Karpas-422 (cell line): ENCODE results near the gene C16orf78. TPM values are rescaled to one million over a fixed set of nuclear protein-coding genes. Genes with fewer than 3 reads are reported as not detected.
A peak's percentile ranks its signal among the peaks of the same experiment; 100 is the strongest.

ENCODE experiments used
- DNase-seq: peaks from one replicate; pipeline ENCODE4 v3.0.0-alpha.2; 2015
- H2AFZ ChIP-seq: fragments of 200-600 bp; sonication (generic); 2 replicates; pipeline ENCODE4 v1.6.1; 2014; ENCODE audit warnings: antibody characterized with exemption, low read length, mixed read lengths
- H3K27ac ChIP-seq: fragments of 200-600 bp; sonication (generic); 2 replicates; pipeline ENCODE4 v1.5.1; 2014; ENCODE audit warnings: mild to moderate bottlenecking, low read length, moderate library complexity
- H3K27me3 ChIP-seq: fragments of 200-600 bp; sonication (generic); 2 replicates; pipeline ENCODE4 v1.6.1; 2014; ENCODE audit warnings: low read length, mixed read lengths
- H3K36me3 ChIP-seq: fragments of 200-600 bp; sonication (generic); 2 replicates; pipeline ENCODE4 v1.6.1; 2014; ENCODE audit warnings: low read length, mixed read lengths; ENCODE audit not compliant: insufficient read depth
- H3K4me1 ChIP-seq: fragments of 200-600 bp; sonication (generic); 2 replicates; pipeline ENCODE4 v1.6.1; 2014; ENCODE audit warnings: mild to moderate bottlenecking, low read length, mixed read lengths
- H3K4me2 ChIP-seq: fragments of 200-600 bp; sonication (generic); 2 replicates; pipeline ENCODE4 v1.6.1; 2014; ENCODE audit warnings: low read length, low read depth, mild to moderate bottlenecking; ENCODE audit not compliant: poor library complexity, severe bottlenecking
- H3K4me3 ChIP-seq: fragments of 200-600 bp; sonication (generic); 2 replicates; pipeline ENCODE4 v1.5.1; 2014; ENCODE audit warnings: mild to moderate bottlenecking, antibody characterized with exemption, low read length, mixed read lengths
- H3K79me2 ChIP-seq: fragments of 200-600 bp; sonication (generic); 2 replicates; pipeline ENCODE4 v1.6.1; 2014; ENCODE audit warnings: mild to moderate bottlenecking, low read length, mixed read lengths
- H3K9ac ChIP-seq: fragments of 200-600 bp; sonication (generic); 2 replicates; pipeline ENCODE4 v1.6.0; 2014; ENCODE audit warnings: low read length
- H3K9me2 ChIP-seq: fragments of 200-600 bp; sonication (generic), shearing (Covaris generic); replicated peaks from 2 replicates; pipeline ENCODE4 v1.6.0; 2014; ENCODE audit warnings: mild to moderate bottlenecking, low read length, moderate library complexity; ENCODE audit not compliant: insufficient read depth
- H3K9me3 ChIP-seq: fragments of 300-700, 200-600 bp; sonication (generic); 2 replicates; pipeline ENCODE4 v1.6.1; 2014; ENCODE audit warnings: low read length, mixed read lengths
- H4K20me1 ChIP-seq: fragments of 200-600 bp; sonication (generic); 2 replicates; pipeline ENCODE4 v1.6.1; 2014; ENCODE audit warnings: mild to moderate bottlenecking, antibody characterized with exemption, low read length, low read depth; ENCODE audit not compliant: insufficient read depth
- total RNA-seq: library from RNA; depleted of rRNA; stranded (reverse); fragments of >200 nt; shearing (Covaris generic); gene quantifications from 2 replicates; pipeline ENCODE4 v1.2.3, GENCODE V29; 2014; ENCODE audit warnings: low replicate concordance

Gene C16orf78
- total RNA-seq, 1 experiment from 2014 or later: not detected

DNA sequence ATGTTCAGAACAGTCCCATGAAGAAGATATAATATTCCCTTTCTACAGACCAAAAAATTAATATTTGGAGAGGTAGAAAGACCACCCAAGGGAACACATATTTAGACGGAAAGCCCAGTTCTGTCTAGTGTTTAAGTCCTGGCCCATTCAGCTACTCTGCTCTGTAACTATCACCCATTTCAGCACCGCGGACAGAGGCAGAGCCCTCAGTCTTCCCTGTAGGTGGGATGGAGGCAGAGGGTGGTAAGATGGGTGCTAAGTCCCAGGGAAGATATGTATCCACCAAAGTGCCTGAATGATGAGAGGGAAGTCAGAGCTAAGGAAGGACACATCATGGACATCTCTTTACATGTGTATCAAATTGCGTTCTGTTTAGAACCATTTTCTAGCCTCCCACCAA lies 27.8 kb upstream of the C16orf78 start:
- Histone ChIP-seq H3K27me3 (no peaks in the 10 kb centered on the region), H4K20me1 (0 out of 2 replicates have a peak, but pooled peaks cover 3% of the 10 kb centered on the region), H3K9ac (no peak overlapping the region), H3K4me2 (no peak overlapping the region), H3K4me1 (no peaks in the 10 kb centered on the region), H3K9me3 (no peaks in the 10 kb centered on the region), H3K9me2 (no peaks in the 10 kb centered on the region), H3K79me2 (no peaks in the 10 kb centered on the region), H2AFZ (no peak overlapping the region), H3K36me3 (no peaks in the 10 kb centered on the region), H3K4me3 (no peak overlapping the region), H3K27ac (no peak overlapping the region)
- DNase-seq: peak; percentile 61

DNA sequence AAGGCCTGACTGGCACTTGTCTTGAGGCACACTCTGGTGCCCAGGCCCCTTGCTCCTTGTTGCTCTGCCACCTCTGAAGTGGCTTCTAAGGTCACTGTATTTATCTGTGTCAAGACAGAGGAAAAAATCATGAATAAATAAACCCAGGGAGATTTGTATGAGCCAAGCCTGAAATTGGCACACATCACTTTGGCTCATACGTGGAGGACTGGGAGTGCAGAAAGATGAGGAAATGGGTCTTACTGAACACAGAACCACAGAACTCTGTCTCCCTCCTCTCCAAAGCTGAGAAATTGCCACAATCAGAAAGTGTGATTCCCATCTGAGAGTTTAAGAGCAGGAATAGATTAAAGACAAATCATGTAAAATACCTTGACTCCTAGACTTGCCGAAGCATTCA lies 27.1 kb upstream of the C16orf78 start:
- Histone ChIP-seq H3K4me2 (no peak overlapping the region), H3K36me3 (no peaks in the 10 kb centered on the region), H3K9ac (no peak overlapping the region)

DNA sequence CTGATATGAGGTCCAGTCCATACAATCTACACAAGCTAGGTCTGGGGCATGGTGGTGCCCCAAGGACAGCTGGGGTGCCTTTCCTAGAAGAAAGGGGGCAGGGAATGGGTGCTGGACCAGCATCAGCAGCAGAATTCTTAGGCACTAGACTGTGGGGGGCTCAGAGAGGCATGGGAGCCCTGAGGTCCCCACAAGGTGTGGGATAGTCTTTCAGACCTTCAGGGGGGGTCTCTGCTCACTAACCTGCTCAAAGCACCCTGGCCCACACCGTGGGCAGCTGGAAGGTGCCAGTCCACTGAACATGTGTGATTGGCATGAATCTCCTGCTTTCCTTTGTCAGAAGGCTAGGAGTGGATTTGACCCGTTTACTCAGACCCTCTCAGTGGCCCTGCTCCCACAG lies 26.1 kb upstream of the C16orf78 start:
- no peak for DNase-seq
- no peaks in the 10 kb centered on the region for H3K79me2 ChIP-seq
- no peak overlapping the region for H3K27ac ChIP-seq
- no peaks in the 10 kb centered on the region for H3K27me3 ChIP-seq
- no peaks in the 10 kb centered on the region for H3K9me3 ChIP-seq
- no peak overlapping the region for H2AFZ ChIP-seq
- H3K4me1 ChIP-seq: no peaks in the 10 kb centered on the region
- no peak overlapping the region for H3K4me3 ChIP-seq
- no peak overlapping the region for H3K9ac ChIP-seq
- H3K9me2 ChIP-seq: no peaks in the 10 kb centered on the region
- no peaks in the 10 kb centered on the region for H3K36me3 ChIP-seq
- H3K4me2 ChIP-seq: no peak overlapping the region
- H4K20me1 ChIP-seq: 0 out of 2 replicates have a peak, but pooled peaks cover 3% of the 10 kb centered on the region

More for the DNA sequence above, 27.1 kb upstream of the C16orf78 start:
- Histone ChIP-seq H3K4me3 (no peak overlapping the region), H3K9me3 (no peaks in the 10 kb centered on the region), H3K27me3 (no peaks in the 10 kb centered on the region), H3K27ac (no peak overlapping the region), H3K9me2 (no peaks in the 10 kb centered on the region), H4K20me1 (0 out of 2 replicates have a peak, but pooled peaks cover 3% of the 10 kb centered on the region), H2AFZ (no peak overlapping the region), H3K4me1 (no peaks in the 10 kb centered on the region), H3K79me2 (no peaks in the 10 kb centered on the region)
- DNase-seq: no peak

DNA sequence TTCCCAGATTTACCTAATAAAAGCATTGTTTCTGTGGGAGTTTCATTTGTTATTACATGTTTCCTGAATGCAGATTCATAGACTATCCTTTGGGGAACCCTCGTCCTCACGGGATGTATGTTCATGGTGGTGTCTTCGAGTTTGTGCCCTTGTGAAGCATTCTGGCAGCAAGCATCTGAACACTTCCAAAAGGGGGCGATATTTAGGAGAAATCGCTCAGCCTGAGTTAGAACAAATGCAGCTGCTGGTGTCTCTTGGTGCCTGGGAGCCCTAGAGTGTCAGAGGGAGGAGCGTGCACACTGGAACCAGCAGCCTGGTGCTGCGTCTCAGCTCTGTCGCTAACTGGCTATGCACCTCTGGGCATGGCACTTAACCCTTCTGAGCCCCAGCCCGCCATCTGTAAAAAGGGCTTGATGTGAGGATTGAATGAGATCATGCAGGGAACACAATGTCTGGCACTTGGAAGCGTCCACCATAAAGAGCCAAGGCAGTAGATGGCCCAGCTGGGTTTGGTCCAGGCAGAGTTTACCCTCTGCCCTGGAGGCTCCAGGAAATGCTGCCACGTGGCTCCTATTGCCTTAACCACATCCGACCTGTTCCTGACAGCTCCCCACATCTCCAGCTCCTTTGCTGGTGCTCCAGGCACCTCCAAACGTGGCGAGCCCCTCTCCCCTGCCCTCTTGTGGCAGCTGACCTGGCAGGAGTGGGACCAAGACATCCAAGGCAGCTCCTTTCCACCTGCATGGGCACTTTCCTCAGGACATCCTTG lies 25.0 kb upstream of the C16orf78 start:
- Histone ChIP-seq H3K9me2 (no peaks in the 10 kb centered on the region), H3K36me3 (no peaks in the 10 kb centered on the region), H3K4me1 (no peaks in the 10 kb centered on the region), H3K9ac (no peak overlapping the region), H3K4me2 (no peak overlapping the region), H3K4me3 (no peak overlapping the region), H2AFZ (no peak overlapping the region), H4K20me1 (0 out of 2 replicates have a peak, but pooled peaks cover 3% of the 10 kb centered on the region), H3K27me3 (no peaks in the 10 kb centered on the region), H3K79me2 (no peaks in the 10 kb centered on the region), H3K9me3 (no peaks in the 10 kb centered on the region), H3K27ac (no peak overlapping the region)
- peak; percentile 64 for DNase-seq

DNA sequence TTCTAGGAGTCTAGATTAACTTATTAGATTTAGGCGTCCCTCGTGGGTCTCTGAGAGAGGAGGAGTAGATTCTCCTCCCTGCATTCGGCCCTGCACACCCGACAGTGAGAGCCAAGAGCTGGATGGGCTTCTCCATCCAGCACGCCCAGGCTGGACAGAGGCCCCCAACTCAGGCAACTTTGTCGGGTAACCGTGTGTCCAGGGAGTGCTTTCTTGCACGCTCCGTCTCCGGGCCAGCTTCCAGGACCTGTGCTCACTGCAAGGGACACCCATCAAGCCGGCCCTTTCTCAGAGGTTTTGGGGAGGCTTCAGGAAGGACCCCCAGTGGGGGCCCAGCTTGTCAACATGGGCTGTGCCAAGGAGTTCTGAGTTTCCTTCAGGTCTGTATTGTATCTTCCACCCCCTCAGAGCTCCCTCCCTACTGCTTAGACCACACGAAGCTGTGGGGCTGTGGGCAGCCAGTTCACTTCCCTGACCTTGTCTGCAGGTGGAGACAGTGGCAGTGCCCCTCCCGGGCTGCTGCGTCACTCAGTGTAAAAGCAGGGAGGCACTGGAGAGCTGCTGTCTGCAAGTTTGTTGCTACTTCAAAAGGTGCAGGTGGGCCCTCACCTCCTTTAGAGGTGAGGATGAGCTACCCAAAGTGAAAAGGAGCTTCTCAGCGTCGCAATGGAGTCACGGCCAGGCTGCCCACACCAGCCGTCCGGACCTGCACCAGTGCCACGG lies 24.0 kb upstream of the C16orf78 start:
- DNase-seq: no peak
- Histone ChIP-seq H3K27ac (no peak overlapping the region), H3K9me3 (no peaks in the 10 kb centered on the region), H3K79me2 (no peaks in the 10 kb centered on the region), H3K4me1 (no peaks in the 10 kb centered on the region), H3K4me2 (no peak overlapping the region), H3K27me3 (no peaks in the 10 kb centered on the region), H4K20me1 (0 out of 2 replicates have a peak, but pooled peaks cover 3% of the 10 kb centered on the region), H3K36me3 (no peaks in the 10 kb centered on the region), H3K4me3 (no peak overlapping the region), H3K9ac (no peak overlapping the region), H2AFZ (no peak overlapping the region), H3K9me2 (no peaks in the 10 kb centered on the region)

DNA sequence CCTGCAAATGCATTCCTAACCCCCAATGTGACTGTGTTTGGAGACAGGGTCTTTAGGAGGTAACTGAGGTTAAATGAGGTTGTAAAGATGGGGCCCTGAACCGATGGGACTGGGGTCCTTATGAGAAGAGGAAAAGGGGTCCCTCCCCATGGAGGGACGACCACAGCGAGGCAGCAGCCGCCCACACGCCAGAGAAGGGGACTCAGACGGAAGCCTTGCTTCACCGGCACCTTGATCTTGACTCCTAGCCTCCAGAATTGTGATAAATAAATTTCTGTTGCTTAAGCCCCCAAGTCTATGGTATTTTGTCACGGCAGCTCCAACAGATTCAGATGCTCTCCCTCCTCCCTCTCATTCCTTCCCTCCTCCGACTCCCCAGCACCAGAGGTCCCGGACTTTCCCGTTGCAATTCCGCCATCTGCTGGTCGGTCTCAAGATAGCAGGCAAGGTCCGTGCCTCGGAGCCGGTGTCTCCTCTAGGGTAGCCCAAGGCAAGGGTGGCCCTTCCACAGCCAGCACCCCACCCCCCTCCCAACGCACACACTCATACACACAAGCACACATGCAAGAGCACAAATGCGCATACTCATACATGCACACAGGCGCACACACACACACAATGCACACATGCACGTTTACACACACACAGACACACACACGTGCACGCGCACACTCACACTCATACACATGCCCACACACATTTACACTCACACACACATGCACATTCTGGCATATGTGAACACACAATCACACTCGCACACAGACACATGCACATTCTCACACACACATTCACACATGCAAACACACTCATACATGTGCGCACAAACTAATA lies 23.1 kb upstream of the C16orf78 start:
- H3K4me3 ChIP-seq: no peak overlapping the region
- no peak overlapping the region for H2AFZ ChIP-seq
- H4K20me1 ChIP-seq: 0 out of 2 replicates have a peak, but pooled peaks cover 3% of the 10 kb centered on the region
- no peaks in the 10 kb centered on the region for H3K27me3 ChIP-seq
- H3K79me2 ChIP-seq: no peaks in the 10 kb centered on the region
- H3K27ac ChIP-seq: no peak overlapping the region
- no peaks in the 10 kb centered on the region for H3K9me2 ChIP-seq
- H3K9me3 ChIP-seq: no peaks in the 10 kb centered on the region
- H3K4me2 ChIP-seq: no peak overlapping the region
- peak; percentile 85 for DNase-seq
- H3K9ac ChIP-seq: no peak overlapping the region
- H3K4me1 ChIP-seq: no peaks in the 10 kb centered on the region
- H3K36me3 ChIP-seq: no peaks in the 10 kb centered on the region

DNA sequence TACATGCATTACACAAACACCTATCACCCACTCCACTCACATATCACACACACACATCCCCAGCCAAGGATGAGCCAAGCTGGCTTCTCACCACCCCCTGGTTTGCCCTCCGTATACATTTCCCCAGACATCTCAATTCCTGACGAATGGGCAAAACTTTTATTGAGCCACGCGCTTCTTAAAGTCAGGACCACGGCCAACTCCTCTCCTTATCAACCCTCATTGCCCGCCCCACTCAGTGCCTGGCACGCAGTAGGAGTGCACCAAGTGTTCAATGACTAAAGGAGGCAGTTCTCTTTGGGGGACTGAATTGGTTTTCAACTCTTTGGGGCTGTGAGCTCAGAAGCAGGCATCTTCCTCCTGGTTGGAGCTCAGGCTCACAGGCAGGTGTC lies 22.5 kb upstream of the C16orf78 start:
- no peak overlapping the region for H2AFZ ChIP-seq

DNA sequence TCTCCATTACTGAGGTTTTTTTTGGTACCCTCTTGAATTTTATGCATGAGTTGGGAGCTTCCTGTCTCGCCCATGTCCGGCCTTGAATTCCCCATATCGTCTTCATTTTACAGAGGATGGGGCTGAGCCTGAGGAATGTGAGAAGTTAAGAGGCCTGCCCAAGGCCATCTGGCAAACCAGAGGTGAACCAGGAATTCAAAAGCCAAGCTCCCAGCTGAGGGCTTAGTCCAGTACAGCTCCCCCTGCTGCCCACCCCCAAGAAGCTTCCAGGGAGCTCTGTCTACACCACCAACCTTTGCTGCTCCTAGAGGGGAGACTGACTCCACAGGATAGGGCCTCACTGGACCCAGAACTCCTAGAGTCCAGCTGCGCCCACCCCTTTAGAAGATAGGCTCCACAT lies 20.7 kb upstream of the C16orf78 start:
- Histone ChIP-seq H3K9ac (no peak overlapping the region), H2AFZ (no peak overlapping the region), H3K9me3 (no peaks in the 10 kb centered on the region), H3K4me1 (no peaks in the 10 kb centered on the region), H3K79me2 (no peaks in the 10 kb centered on the region), H3K4me3 (no peak overlapping the region), H3K4me2 (no peak overlapping the region), H3K27me3 (no peaks in the 10 kb centered on the region), H3K36me3 (no peaks in the 10 kb centered on the region), H4K20me1 (no peaks in the 10 kb centered on the region), H3K9me2 (no peaks in the 10 kb centered on the region), H3K27ac (no peak overlapping the region)
- peak; percentile 61 for DNase-seq

More for the DNA sequence above, 22.5 kb upstream of the C16orf78 start:
- Histone ChIP-seq H3K27ac (no peak overlapping the region), H4K20me1 (0 out of 2 replicates have a peak, but pooled peaks cover under 1% of the 10 kb centered on the region), H3K4me2 (no peak overlapping the region), H3K9me3 (no peaks in the 10 kb centered on the region), H3K79me2 (no peaks in the 10 kb centered on the region), H3K9ac (no peak overlapping the region), H3K27me3 (no peaks in the 10 kb centered on the region), H3K4me3 (no peak overlapping the region), H3K36me3 (no peaks in the 10 kb centered on the region), H3K4me1 (no peaks in the 10 kb centered on the region), H3K9me2 (no peaks in the 10 kb centered on the region)
- DNase-seq: no peak
